Testis (tissue), 2 donors: Measurements from ENCODE around the gene OXT.

Experiments used
- POLR2A ChIP-seq: fragments of 450-650 bp; IDR thresholded peaks from one replicate; pipeline ENCODE4 v1.6.1; 2017; ENCODE audit warnings: antibody characterized with exemption, mild to moderate bottlenecking, moderate library complexity
- TF ChIP-seq, protein P1 (sequence below), 3 experiments: fragments of 450-650 bp in 2 of 3; fragments of 200-600 bp in 1 of 3; sonication (generic) in 1 of 3; IDR thresholded peaks; one replicate each; pipeline ENCODE4 v1.5.1; 2016 to 2019; ENCODE audit warnings: antibody characterized with exemption in 3 of 3, mild to moderate bottlenecking in 2 of 3, moderate library complexity in 1 of 3

DNA sequence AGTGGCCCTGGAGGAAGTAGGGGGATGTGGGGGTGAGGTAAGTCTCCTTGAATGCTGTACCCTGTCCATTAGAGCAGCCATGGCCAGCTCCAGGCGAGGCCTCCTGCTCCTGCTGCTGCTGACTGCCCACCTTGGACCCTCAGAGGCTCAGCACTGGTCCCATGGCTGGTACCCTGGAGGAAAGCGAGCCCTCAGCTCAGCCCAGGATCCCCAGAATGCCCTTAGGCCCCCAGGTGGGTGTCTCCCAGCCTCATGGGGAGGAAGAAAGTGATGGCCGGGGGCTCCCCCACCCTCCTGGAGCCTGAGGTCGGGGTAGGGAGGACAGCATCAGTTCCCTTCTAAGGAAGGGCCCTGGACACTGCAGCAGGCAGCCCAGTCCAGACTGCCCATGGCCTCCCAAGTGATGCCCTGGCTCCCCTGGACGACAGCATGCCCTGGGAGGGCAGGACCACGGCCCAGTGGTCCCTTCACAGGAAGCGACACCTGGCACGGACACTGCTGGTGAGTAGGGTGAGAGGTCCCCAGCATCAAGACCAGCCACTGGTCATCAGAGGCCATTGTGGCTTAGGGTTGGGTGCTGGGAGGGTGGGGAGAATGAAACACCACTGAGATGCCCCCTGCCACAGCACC is 27.0 kb upstream of the OXT start:
- TF ChIP-seq, protein P1, sequence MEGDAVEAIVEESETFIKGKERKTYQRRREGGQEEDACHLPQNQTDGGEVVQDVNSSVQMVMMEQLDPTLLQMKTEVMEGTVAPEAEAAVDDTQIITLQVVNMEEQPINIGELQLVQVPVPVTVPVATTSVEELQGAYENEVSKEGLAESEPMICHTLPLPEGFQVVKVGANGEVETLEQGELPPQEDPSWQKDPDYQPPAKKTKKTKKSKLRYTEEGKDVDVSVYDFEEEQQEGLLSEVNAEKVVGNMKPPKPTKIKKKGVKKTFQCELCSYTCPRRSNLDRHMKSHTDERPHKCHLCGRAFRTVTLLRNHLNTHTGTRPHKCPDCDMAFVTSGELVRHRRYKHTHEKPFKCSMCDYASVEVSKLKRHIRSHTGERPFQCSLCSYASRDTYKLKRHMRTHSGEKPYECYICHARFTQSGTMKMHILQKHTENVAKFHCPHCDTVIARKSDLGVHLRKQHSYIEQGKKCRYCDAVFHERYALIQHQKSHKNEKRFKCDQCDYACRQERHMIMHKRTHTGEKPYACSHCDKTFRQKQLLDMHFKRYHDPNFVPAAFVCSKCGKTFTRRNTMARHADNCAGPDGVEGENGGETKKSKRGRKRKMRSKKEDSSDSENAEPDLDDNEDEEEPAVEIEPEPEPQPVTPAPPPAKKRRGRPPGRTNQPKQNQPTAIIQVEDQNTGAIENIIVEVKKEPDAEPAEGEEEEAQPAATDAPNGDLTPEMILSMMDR (IDR thresholded peaks at IDR 0.05) = no peak
- no peak for TF ChIP-seq POLR2A
